DND-41 (cell line): ENCODE data around the gene CLDN9.

Experiments used
- EZH2 ChIP-seq: IDR thresholded peaks from 3 replicates; pipeline ENCODE4 v1.6.1; 2012; ENCODE audit warnings: borderline replicate concordance, low read depth, mild to moderate bottlenecking, moderate library complexity, low read length, inconsistent platforms; ENCODE audit not compliant: severe bottlenecking
- TF ChIP-seq, protein P1 (sequence below): IDR thresholded peaks from 2 replicates; pipeline ENCODE4 v1.5.1; 2012; ENCODE audit warnings: borderline replicate concordance, low read length, moderate library complexity, mild to moderate bottlenecking; ENCODE audit not compliant: poor library complexity, severe bottlenecking; ENCODE audit errors: extremely low read depth

- TF ChIP-seq, protein P1, sequence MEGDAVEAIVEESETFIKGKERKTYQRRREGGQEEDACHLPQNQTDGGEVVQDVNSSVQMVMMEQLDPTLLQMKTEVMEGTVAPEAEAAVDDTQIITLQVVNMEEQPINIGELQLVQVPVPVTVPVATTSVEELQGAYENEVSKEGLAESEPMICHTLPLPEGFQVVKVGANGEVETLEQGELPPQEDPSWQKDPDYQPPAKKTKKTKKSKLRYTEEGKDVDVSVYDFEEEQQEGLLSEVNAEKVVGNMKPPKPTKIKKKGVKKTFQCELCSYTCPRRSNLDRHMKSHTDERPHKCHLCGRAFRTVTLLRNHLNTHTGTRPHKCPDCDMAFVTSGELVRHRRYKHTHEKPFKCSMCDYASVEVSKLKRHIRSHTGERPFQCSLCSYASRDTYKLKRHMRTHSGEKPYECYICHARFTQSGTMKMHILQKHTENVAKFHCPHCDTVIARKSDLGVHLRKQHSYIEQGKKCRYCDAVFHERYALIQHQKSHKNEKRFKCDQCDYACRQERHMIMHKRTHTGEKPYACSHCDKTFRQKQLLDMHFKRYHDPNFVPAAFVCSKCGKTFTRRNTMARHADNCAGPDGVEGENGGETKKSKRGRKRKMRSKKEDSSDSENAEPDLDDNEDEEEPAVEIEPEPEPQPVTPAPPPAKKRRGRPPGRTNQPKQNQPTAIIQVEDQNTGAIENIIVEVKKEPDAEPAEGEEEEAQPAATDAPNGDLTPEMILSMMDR = no peak
- TF ChIP-seq EZH2 = no peak
These were observed 45.0 kb upstream of the CLDN9 start for GRCh38 chr16:2967721-2968161.
